A673 (cell line): ENCODE measurements around the gene CHMP3. TPM values are rescaled to one million over a fixed set of nuclear protein-coding genes. Genes with fewer than 3 reads are reported as not detected.

Experiments used
- BruUV-seq: library from RNA; stranded (reverse); fragments of 400-500 nt; replicated peaks from 2 replicates; lab custom pipeline; 2021; lab: Mats Ljungman, UMichigan
- CTCF ChIA-PET: fragments of 300-600 bp; sonication (Branson Sonifier 250); formaldehyde crosslinking; loops from one replicate; lab custom pipeline; 2022; ENCODE audit warnings: antibody characterized with exemption; lab: Charles Lee
- POLR2A ChIA-PET: fragments of 300-600 bp; sonication (Branson Sonifier 250); formaldehyde crosslinking; loops from one replicate; lab custom pipeline; 2022; ENCODE audit warnings: antibody characterized with exemption; ENCODE audit not compliant: low non-redundant PET; lab: Charles Lee
- DNase-seq: peaks from one replicate; pipeline ENCODE4 v3.0.0-alpha.2; 2015; ENCODE audit warnings: low spot score
- H3K27ac ChIP-seq: fragments of 200-600 bp; sonication (generic); 2 replicates; pipeline ENCODE4 v1.5.1; 2016; ENCODE audit warnings: mixed run types, low read depth, mild to moderate bottlenecking, mixed read lengths, antibody characterized with exemption, low read length; ENCODE audit not compliant: poor library complexity, severe bottlenecking
- H3K27me3 ChIP-seq: fragments of 200-600 bp; sonication (generic); replicated peaks from 2 replicates; pipeline ENCODE4 v1.6.1; 2017; ENCODE audit warnings: mixed run types, low read depth, mild to moderate bottlenecking, mixed read lengths, antibody characterized with exemption, low read length; ENCODE audit not compliant: insufficient read depth, poor library complexity
- H3K36me3 ChIP-seq: fragments of 200-600 bp; sonication (generic); 2 replicates; pipeline ENCODE4 v1.6.1; 2016; ENCODE audit warnings: mixed run types, mild to moderate bottlenecking, mixed read lengths, antibody characterized with exemption, low read length; ENCODE audit not compliant: insufficient read depth, poor library complexity, severe bottlenecking
- H3K4me1 ChIP-seq: fragments of 200-600 bp; sonication (generic); 2 replicates; pipeline ENCODE4 v1.6.1; 2017; ENCODE audit warnings: mixed run types, mild to moderate bottlenecking, mixed read lengths, antibody characterized with exemption, low read length; ENCODE audit not compliant: insufficient read depth, poor library complexity, severe bottlenecking
- H3K4me3 ChIP-seq: fragments of 200-600 bp; sonication (generic); 2 replicates; pipeline ENCODE4 v1.5.1; 2016; ENCODE audit warnings: low read depth, mixed run types, mild to moderate bottlenecking, mixed read lengths, low read length; ENCODE audit not compliant: poor library complexity, severe bottlenecking
- H3K9me3 ChIP-seq: fragments of 200-600 bp; sonication (generic); 2 replicates; pipeline ENCODE4 v1.6.1; 2016; ENCODE audit warnings: mixed run types, low read depth, mild to moderate bottlenecking, mixed read lengths, antibody characterized with exemption, low read length; ENCODE audit not compliant: poor library complexity, severe bottlenecking
- CTCF ChIP-seq: fragments of 300-800, 200-600 bp; sonication (generic); conservative IDR thresholded peaks from 2 replicates; pipeline ENCODE4 v1.5.1; 2017; ENCODE audit warnings: low read depth, mild to moderate bottlenecking, antibody characterized with exemption, low read length, moderate library complexity, mixed read lengths
- EZH2 ChIP-seq: fragments of 200-600 bp; sonication (generic); IDR thresholded peaks from 2 replicates; pipeline ENCODE4 v1.6.1; 2017; ENCODE audit warnings: borderline replicate concordance, low read depth, mild to moderate bottlenecking, mixed read lengths, antibody characterized with exemption, low read length; ENCODE audit not compliant: poor library complexity, severe bottlenecking
- intact Hi-C: fragments of 100-400 bp; cut with micrococcal nuclease; formaldehyde crosslinking; loops from one replicate; pipeline ENCODE4 v1.10.0; 2022; ENCODE audit not compliant: unreplicated experiment
- total RNA-seq: library from RNA; stranded (reverse); gene quantifications from 2 replicates; pipeline ENCODE4 v1.2.3, GENCODE V29; 2021

Gene CHMP3
- total RNA-seq, 1 experiment from 2014 or later: 87.5 TPM

GRCh38 chr2:86541334-86541733 lies 21.9 kb downstream of the CHMP3 start:
- TF ChIP-seq CTCF (no peak), EZH2 (no peak)
- no peak overlapping the region for H3K4me3 ChIP-seq
- H3K27me3 ChIP-seq: no peaks in the 10 kb centered on the region
- H3K27ac ChIP-seq: no peak overlapping the region
- POLR2A ChIA-PET: no interaction called here
- no peaks in the 10 kb centered on the region for H3K36me3 ChIP-seq
- intact Hi-C loops: no loop called here
- H3K4me1 ChIP-seq: peaks cover 9% of the 10 kb centered on the region
- no peaks in the 10 kb centered on the region for H3K9me3 ChIP-seq
- CTCF ChIA-PET: no interaction called here
- no TSS peak for BruUV-seq
- no peak for DNase-seq

GRCh38 chr2:86533589-86533988 lies 29.7 kb downstream of the CHMP3 start:
- DNase-seq: no peak
- POLR2A ChIA-PET: interaction anchor here (0.6 kb wide), 1 partner anchor 16 kb away, joined by 3 read pairs; no protein-coding TSS in a partner anchor
- Histone ChIP-seq H3K9me3 (peaks cover 10% of the 10 kb centered on the region), H3K4me1 (no peaks in the 10 kb centered on the region), H3K27me3 (no peaks in the 10 kb centered on the region), H3K36me3 (no peaks in the 10 kb centered on the region), H3K27ac (no peak overlapping the region), H3K4me3 (no peak overlapping the region)
- CTCF ChIA-PET: no interaction called here
- intact Hi-C loops: no loop called here
- TF ChIP-seq EZH2 (no peak), CTCF (no peak)
- BruUV-seq: no TSS peak

GRCh38 chr2:86525421-86526340 lies 37.6 kb downstream of the CHMP3 start:
- no TSS peak for BruUV-seq
- intact Hi-C loops: no loop called here
- ChIA-PET POLR2A (interaction anchor here (0.7 kb wide), 1 partner anchor 219 kb away, joined by 3 read pairs; no protein-coding TSS in a partner anchor), CTCF (no interaction called here)
- Histone ChIP-seq H3K27me3 (no peaks in the 10 kb centered on the region), H3K36me3 (no peaks in the 10 kb centered on the region), H3K9me3 (no peaks in the 10 kb centered on the region), H3K4me3 (no peak overlapping the region), H3K4me1 (peaks cover 8% of the 10 kb centered on the region), H3K27ac (no peak overlapping the region)
- no peak for TF ChIP-seq EZH2
- no peak for TF ChIP-seq CTCF
- DNase-seq: peak; percentile 29
